Astrocyte (in vitro differentiated cells and primary cell): ENCODE measurements around the gene HS6ST2. TPM values are rescaled to one million over a fixed set of nuclear protein-coding genes. Genes with fewer than 3 reads are reported as not detected.

Source experiments
- DNase-seq: peaks from one replicate; pipeline ENCODE4 v3.0.0-alpha.2; 2010; ENCODE audit warnings: low read depth
- FAIRE-seq: peaks from 2 replicates; lab custom pipeline; 2011; peaks lifted over from hg19 to GRCh38; lab: Jason Lieb, UNC
- H2AFZ ChIP-seq: 2 replicates; pipeline ENCODE4 v1.6.0; 2012; ENCODE audit warnings: low read depth, low read length, inconsistent platforms
- H3K27ac ChIP-seq: 2 replicates; pipeline ENCODE4 v1.5.1; 2011; ENCODE audit warnings: low read depth, low read length, inconsistent platforms
- H3K27me3 ChIP-seq: 2 replicates; pipeline ENCODE4 v1.6.0; 2011; ENCODE audit warnings: low read length, inconsistent platforms; ENCODE audit not compliant: insufficient read depth
- H3K36me3 ChIP-seq: 2 replicates; pipeline ENCODE4 v1.5.1; 2011; ENCODE audit warnings: low read length, inconsistent platforms; ENCODE audit not compliant: insufficient read depth
- H3K4me1 ChIP-seq: 2 replicates; pipeline ENCODE4 v1.5.1; 2011; ENCODE audit warnings: low read length, inconsistent platforms; ENCODE audit not compliant: insufficient read depth
- H3K4me2 ChIP-seq: 2 replicates; pipeline ENCODE4 v1.6.0; 2012; ENCODE audit warnings: low read length, inconsistent platforms
- H3K4me3 ChIP-seq: 2 replicates; pipeline ENCODE4 v1.5.1; 2011; ENCODE audit warnings: low read depth, mild to moderate bottlenecking, low read length, inconsistent platforms; ENCODE audit not compliant: insufficient read depth
- H3K79me2 ChIP-seq: 2 replicates; pipeline ENCODE4 v1.6.0; 2012; ENCODE audit warnings: mild to moderate bottlenecking, low read length, inconsistent platforms; ENCODE audit not compliant: insufficient read depth
- H3K9ac ChIP-seq: 2 replicates; pipeline ENCODE4 v1.6.0; 2012; ENCODE audit warnings: mild to moderate bottlenecking, low read length, inconsistent platforms
- H3K9me3 ChIP-seq: 2 replicates; pipeline ENCODE4 v1.5.1; 2012; ENCODE audit warnings: low read depth, mild to moderate bottlenecking, low read length, inconsistent platforms; ENCODE audit not compliant: insufficient read depth
- H4K20me1 ChIP-seq: 2 replicates; pipeline ENCODE4 v1.6.0; 2012; ENCODE audit warnings: low read length, inconsistent platforms; ENCODE audit not compliant: insufficient read depth
- H3K27ac Mint-ChIP-seq: one replicate; pipeline ENCODE4 v1.8.0; 2021; ENCODE audit warnings: mild to moderate bottlenecking, mixed read lengths; ENCODE audit not compliant: unreplicated experiment
- H3K27me3 Mint-ChIP-seq: one replicate; pipeline ENCODE4 v1.8.0; 2021; ENCODE audit warnings: low read depth, mixed read lengths; ENCODE audit not compliant: unreplicated experiment
- H3K36me3 Mint-ChIP-seq: one replicate; pipeline ENCODE4 v1.8.0; 2021; ENCODE audit warnings: low read depth, mixed read lengths; ENCODE audit not compliant: unreplicated experiment
- H3K4me1 Mint-ChIP-seq: one replicate; pipeline ENCODE4 v1.8.0; 2021; ENCODE audit warnings: low read depth, mixed read lengths; ENCODE audit not compliant: unreplicated experiment
- H3K4me3 Mint-ChIP-seq: one replicate; pipeline ENCODE4 v1.8.0; 2021; ENCODE audit warnings: mild to moderate bottlenecking, moderate library complexity, mixed read lengths; ENCODE audit not compliant: unreplicated experiment
- H3K9me3 Mint-ChIP-seq: one replicate; pipeline ENCODE4 v1.8.0; 2021; ENCODE audit warnings: mild to moderate bottlenecking, mixed read lengths; ENCODE audit not compliant: unreplicated experiment
- CTCF ChIP-seq: IDR thresholded peaks from 2 replicates; pipeline ENCODE4 v1.5.1; 2011; ENCODE audit warnings: low read depth, mild to moderate bottlenecking, inconsistent platforms, low read length, moderate library complexity; ENCODE audit not compliant: insufficient read depth
- EZH2 ChIP-seq: IDR thresholded peaks from 2 replicates; pipeline ENCODE4 v1.6.1; 2012; ENCODE audit warnings: mild to moderate bottlenecking, low read length, inconsistent platforms; ENCODE audit not compliant: insufficient read depth
- total RNA-seq: library from RNA; stranded (reverse); gene quantifications from 2 replicates; pipeline ENCODE4 v1.2.1, GENCODE V29; 2021

HS6ST2 gene
- total RNA-seq, 1 donor from 2014 or later = 12.9 TPM

- Histone ChIP-seq H3K27me3 (no peaks in the 10 kb centered on the region), H3K4me2 (no peak overlapping the region), H3K79me2 (no peaks in the 10 kb centered on the region), H4K20me1 (no peaks in the 10 kb centered on the region), H3K9me3 (no peaks in the 10 kb centered on the region), H3K27ac (no peak overlapping the region), H2AFZ (no peak overlapping the region), H3K36me3 (no peaks in the 10 kb centered on the region), H3K9ac (no peak overlapping the region), H3K4me1 (no peaks in the 10 kb centered on the region), H3K4me3 (no peak overlapping the region)
- Mint-ChIP-seq H3K27me3 (peaks cover 4% of the 10 kb centered on the region), H3K4me3 (no peak overlapping the region), H3K36me3 (no peaks in the 10 kb centered on the region), H3K9me3 (no peaks in the 10 kb centered on the region), H3K4me1 (peaks cover 2% of the 10 kb centered on the region), H3K27ac (no peak overlapping the region)
- no peak for TF ChIP-seq EZH2
- TF ChIP-seq CTCF = no peak
- DNase-seq (no peak), FAIRE-seq (no peak)
Observed at GRCh38 chrX:132623942-132624341, 334.5 kb downstream of the HS6ST2 start.

- H4K20me1 ChIP-seq = no peaks in the 10 kb centered on the region
- H3K4me3 ChIP-seq = no peak overlapping the region
- Mint-ChIP-seq H3K27ac (no peak overlapping the region), H3K4me1 (peaks cover 2% of the 10 kb centered on the region), H3K36me3 (no peaks in the 10 kb centered on the region), H3K9me3 (no peaks in the 10 kb centered on the region), H3K4me3 (no peak overlapping the region), H3K27me3 (peaks cover 4% of the 10 kb centered on the region)
- TF ChIP-seq EZH2 (no peak), CTCF (no peak)
- H3K79me2 ChIP-seq = no peaks in the 10 kb centered on the region
- H3K4me1 ChIP-seq = no peaks in the 10 kb centered on the region
- H3K4me2 ChIP-seq = no peak overlapping the region
- no peak for DNase-seq
- H3K27ac ChIP-seq = no peak overlapping the region
- no peak overlapping the region for H2AFZ ChIP-seq
- peak; percentile 47 for FAIRE-seq
- H3K9me3 ChIP-seq = no peaks in the 10 kb centered on the region
- no peaks in the 10 kb centered on the region for H3K36me3 ChIP-seq
- H3K9ac ChIP-seq = no peak overlapping the region
- no peaks in the 10 kb centered on the region for H3K27me3 ChIP-seq
Observed at GRCh38 chrX:132623300-132623699, 335.1 kb downstream of the HS6ST2 start.

GRCh38 chrX:132622130-132622529 is 336.3 kb downstream of the HS6ST2 start:
- H3K9ac ChIP-seq = no peak overlapping the region
- H3K36me3 Mint-ChIP-seq = no peaks in the 10 kb centered on the region
- no peaks in the 10 kb centered on the region for H3K9me3 Mint-ChIP-seq
- no peaks in the 10 kb centered on the region for H3K36me3 ChIP-seq
- DNase-seq = peak; percentile 57
- H3K27ac ChIP-seq = no peak overlapping the region
- no peak overlapping the region for H3K27ac Mint-ChIP-seq
- no peaks in the 10 kb centered on the region for H4K20me1 ChIP-seq
- H3K27me3 Mint-ChIP-seq = peaks cover 4% of the 10 kb centered on the region
- TF ChIP-seq EZH2 = no peak
- TF ChIP-seq CTCF = no peak
- FAIRE-seq = peak; percentile 97
- no peaks in the 10 kb centered on the region for H3K9me3 ChIP-seq
- H3K4me2 ChIP-seq = no peak overlapping the region
- H3K4me3 ChIP-seq = no peak overlapping the region
- no peak overlapping the region for H3K4me3 Mint-ChIP-seq
- H3K79me2 ChIP-seq = no peaks in the 10 kb centered on the region
- no peak overlapping the region for H2AFZ ChIP-seq
- peaks cover 2% of the 10 kb centered on the region for H3K4me1 Mint-ChIP-seq
- H3K27me3 ChIP-seq = no peaks in the 10 kb centered on the region
- H3K4me1 ChIP-seq = no peaks in the 10 kb centered on the region
